HG03135 (cell line): Measurements from ENCODE around the gene OR7D4.
"Not testable (repeated sequence)": the region's sequence is repeated elsewhere in the genome, so short reads cannot be mapped to it uniquely, and the experiment has no call there.

Experiments used
- ATAC-seq: cut with Tn5 transposase; IDR thresholded peaks from one replicate; pipeline ENCODE4 v1.9.1; 2021; ENCODE audit warnings: mild to moderate bottlenecking, moderate library complexity; ENCODE audit not compliant: unreplicated experiment

OR7D4 gene

DNA sequence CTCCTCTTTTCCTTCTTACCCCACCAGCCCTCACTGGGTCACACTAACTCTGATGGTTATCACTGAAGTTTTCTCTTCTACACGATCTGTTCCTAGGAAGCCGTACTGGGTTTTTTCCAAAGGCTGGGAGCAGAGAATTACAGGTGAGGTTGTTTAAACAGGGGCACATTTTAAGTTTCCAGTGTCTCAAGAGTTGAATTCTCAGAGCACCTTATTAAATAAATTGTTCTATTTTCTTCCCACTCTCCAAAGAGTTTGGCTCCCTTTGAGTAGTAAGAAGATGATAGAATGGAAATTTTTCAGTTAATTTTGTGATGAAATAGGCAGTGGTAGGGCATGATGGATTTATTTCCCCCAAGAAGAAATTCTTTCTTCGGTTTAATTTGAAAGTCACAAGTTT lies at the start of gene OR7D4:
TSS of gene OR7D4 (minus strand) at position 101 of the 400 bp plus-strand sequence. CDS start 4,752 bp downstream, outside the sequence.
- ATAC-seq, result no peak

DNA sequence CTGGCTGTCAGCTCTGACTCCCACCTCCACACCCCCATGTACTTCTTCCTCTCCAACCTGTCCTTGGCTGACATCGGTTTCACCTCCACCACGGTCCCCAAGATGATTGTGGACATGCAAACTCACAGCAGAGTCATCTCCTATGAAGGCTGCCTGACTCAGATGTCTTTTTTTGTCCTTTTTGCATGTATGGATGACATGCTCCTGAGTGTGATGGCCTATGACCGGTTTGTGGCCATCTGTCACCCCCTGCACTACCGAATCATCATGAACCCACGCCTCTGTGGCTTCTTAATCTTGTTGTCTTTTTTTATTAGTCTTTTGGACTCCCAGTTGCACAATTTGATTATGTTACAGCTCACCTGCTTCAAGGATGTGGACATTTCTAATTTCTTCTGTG lies 31.8 kb upstream of the OR7D4 start:
- ATAC-seq, result no peak

DNA sequence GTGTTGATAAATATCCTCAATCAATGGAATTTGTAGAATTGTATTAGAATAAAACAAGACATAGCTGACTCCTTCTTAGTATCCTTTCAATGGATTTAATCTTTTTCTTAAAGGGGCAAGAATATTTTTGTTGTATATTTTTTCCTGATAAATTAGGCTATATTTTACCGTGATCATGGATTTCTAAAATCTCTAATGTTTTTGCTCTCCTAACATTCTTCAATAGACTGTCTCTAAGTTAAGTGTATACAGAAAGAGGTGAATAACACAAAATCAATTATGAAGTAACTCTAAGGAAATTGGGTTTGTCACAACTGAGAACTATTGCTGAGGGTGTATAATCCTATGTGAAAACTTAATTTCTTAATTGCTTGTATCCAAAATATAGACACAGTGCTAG lies 31.2 kb upstream of the OR7D4 start, which contains the start of gene OR7E24:
TSS of gene OR7E24 (plus strand) at position 301 of the 400 bp plus-strand sequence. CDS start 114 bp downstream, outside the sequence.
- no peak for ATAC-seq

DNA sequence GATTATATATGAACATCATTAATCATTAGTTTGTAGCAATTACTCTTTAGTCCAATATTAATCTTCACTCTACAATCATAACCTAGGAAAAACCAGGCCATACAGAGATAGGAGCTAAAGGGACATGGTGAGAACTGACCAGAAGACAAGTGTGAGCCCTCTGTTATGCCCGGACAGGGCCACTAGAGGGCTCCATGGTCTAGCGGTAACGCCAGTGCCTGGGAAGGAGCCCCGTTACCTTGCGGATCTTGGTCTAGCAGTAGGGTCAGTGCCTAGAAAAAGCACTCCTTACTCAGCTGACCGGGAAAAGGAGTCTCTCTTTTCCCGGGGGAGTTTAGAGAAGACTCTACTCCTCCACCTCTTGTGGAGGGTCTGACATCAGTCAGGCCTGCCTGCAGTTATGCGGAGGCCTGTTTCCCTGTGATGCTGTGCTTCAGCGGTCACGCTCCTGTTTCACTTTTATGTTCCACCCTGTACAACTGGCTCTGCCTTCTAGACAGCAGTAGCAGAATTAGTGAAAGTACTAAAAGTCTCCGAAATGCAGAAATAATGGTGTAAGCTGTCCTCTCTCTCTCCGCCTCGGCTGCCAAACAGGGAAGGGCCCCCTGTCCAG lies 13.8 kb downstream of the OR7D4 start:
- no peak for ATAC-seq

DNA sequence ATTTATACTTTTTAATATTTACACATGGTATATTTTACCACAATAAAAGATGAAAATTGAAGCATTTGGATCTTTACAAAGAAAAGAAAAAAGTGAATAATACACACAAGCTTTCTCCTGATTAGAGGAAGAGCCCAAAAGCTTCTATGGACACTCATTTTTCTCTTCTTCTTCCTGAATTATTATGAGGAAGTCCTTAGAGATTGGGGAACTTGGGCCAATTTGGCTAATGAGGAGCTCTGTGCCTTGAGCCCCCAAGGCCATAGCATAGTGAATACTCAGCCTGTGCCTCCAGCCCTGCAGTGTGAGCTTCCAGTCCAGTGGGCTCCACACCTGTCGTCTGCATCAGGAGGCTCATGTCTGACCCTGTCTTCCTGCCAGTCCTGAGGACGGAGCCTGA lies 21.3 kb downstream of the OR7D4 start:
- ATAC-seq, result not testable (repeated sequence)

DNA sequence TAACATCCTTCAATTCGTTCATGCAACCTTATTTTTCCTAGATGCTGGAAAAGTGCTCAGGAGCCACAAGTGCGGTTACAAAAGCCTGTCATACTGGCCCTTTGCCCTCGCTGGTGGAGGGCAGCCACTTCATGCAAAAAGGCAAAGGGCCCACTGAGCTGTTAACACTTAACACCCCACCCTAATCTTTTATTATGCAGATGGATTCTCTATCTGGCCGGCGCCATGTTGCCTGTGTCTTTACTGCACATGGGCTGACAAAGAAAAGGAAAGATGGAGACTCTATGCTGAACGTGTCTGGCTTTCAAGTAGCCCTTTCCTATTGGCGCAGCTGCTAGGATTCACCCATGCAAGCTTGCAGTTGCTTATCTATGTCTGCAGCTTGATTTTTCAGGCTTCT lies 29.9 kb downstream of the OR7D4 start:
- no peak for ATAC-seq

DNA sequence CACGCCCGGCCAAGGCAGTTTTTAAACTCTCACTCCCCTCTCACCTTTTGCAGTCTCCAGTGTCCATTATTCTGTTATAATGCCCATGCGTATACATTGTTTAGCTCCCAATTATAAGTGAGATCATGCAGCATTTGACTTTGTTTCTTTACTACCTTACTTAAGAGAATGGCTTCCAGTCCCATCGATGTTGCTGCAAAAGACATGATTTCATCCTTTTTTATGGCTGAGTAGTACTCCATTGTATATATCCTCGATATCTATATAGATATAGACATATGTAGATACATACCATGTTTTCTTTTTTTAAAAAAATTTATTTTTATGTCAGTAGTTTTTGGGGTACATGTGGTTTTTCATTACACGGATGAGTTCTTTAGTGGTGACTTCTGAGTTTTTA lies 32.2 kb downstream of the OR7D4 start:
- no peak for ATAC-seq

DNA sequence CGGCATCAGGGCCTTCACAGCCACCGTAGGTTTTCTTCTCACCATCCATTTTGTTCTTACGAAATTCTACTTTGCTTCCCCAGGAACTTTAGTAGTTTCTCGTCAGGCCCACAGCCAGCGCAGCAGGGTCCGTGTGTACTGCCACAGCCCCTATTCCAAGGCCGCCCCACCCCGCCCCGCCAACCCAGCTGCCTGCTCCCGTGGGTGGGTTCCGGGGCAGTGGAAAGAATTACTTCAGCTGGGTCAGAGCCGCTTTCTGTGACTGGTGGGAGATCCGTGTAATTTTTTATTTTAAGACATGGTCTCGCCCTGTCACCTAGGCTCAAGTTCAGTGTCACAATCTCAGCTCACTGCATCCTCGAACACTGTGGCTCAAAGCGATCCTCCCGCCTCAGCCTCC lies 36.4 kb downstream of the OR7D4 start:
- no peak for ATAC-seq

DNA sequence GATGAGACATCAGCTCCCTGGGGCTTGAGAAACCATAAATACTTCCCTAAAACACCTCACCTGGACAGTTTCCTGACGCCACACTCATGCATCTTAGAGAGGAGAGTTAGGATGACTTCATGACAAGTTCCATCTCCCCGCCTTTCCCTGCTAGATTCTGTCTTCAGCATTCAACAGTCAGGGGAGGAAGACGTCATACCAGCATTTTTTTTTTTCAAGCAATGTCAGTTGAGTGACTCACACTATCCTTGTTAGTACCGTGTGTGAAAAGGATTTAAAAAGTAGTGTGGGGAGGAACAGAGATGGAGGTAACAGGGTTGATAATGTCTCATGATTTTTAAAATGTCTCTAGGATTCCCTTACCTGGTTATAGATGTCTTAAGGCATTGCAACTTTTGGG lies 40.5 kb downstream of the OR7D4 start, which contains the start of gene OR7D2:
TSS of gene OR7D2 (plus strand) at position 79 of the 400 bp plus-strand sequence. CDS start 6,803 bp downstream, outside the sequence.
- ATAC-seq, result no peak

DNA sequence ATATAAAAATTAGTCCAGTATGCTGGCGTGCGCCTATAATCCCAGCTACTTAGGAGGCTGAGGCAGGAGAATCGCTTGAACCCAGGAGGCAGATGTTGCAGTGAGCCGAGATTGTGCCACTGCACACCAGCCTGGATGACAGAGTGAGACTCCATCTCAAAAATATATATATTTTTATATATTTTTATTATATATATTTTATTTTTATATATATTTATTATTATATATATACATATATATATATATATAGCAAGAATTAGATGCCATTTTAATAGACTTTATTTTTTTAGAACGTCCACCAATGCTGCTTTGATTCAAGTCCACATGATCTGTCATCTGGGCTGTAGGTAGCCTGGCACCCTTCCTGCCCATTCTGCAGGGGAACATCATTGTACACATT lies 44.1 kb downstream of the OR7D4 start:
- ATAC-seq, result no peak

DNA sequence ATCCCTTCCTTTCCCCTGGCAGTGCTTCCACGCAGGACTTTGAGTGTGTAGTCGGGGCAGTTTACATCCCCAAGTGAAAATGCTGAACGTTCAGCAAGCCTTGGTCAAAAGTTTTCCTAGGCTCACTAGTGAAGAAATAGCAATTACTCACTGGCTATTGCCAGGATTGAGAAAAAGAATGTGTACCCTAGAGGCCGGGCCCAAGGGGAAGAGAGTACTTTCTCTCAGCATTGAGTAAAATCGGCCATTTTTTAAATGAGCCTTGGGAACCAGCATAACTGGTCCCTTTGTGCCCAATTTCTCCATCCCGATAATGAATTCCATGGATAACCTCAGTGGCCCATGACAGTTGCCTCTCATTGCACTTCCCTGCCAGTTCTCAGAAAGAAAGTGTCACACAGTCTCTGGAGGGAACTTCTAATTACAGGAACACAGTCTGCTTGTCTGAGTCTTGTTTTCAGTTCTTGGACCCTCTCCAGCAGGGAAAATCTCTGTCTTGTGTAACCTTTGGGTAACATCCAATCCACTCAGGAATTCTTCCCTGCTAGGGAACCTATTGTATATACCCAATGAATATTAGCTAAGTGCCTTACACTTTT lies 47.9 kb downstream of the OR7D4 start:
- ATAC-seq, result no peak

DNA sequence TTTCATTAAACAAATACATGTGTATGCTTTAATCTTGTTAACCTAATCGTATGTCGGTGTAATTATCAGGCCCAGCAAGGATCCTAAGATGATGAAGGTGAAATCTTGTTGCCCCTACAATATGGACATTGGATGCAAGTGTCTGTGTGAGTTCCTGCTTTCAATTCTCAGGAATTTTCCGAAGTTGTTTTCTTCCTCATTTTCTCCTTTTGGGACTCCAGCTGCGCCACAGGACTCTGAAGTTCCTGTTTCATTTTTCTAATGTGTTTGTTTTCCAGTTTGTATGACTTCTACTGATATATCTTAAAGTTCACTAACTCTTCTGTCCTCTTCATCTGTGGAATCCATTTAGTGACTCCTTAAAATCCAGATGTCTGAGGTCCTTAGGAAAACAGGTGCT lies 52.5 kb downstream of the OR7D4 start:
- no peak for ATAC-seq

DNA sequence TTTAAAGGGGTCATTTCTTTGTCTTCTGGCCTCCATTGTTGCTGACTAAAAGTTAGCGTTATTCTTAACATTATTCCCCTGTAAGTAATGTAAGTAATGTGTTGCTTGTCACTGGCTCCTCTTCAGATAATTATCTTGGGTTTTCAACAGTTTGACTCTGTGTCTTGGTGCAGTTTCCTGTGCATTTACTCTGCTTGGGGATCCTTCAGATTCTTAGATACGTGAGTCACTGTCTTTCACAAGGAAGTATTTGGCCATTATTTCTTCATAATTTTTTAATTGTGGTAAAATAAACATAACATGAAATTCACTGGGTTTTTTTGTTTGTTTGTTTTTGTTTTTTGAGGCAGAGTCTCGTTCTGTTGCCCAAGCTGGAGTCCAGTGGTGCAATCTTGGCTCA lies 54.1 kb downstream of the OR7D4 start:
- no peak for ATAC-seq

DNA sequence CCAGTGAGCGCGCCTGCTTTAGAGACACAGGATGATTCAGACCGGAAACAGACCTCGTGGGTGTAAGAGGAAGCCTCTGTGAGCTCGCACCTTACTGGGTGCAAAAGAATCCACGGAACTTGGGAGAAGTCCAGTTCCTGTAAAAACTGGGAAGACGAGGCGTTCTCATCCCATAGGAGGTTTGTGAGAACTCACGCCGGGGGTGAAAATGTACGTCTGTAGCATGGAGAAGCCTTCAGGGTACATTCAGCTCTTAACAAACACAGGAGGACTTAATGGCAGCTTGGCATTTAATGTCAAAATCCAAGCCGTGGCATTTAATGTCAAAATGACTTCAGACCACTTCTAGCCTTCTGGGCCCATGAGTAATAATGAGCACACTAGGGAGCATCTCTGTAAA lies 58.0 kb downstream of the OR7D4 start:
- no peak for ATAC-seq
